Neural cell (in vitro differentiated cells): ENCODE data around the gene CDC123.

Source experiments
- CTCF ChIP-seq: fragments of 450-650 bp; IDR thresholded peaks from 2 replicates; pipeline ENCODE4 v1.5.1; 2014; ENCODE audit warnings: antibody characterized with exemption, mild to moderate bottlenecking, moderate library complexity; ENCODE audit not compliant: poor library complexity, severe bottlenecking
- EP300 ChIP-seq: fragments of 450-650 bp; conservative IDR thresholded peaks from 2 replicates; pipeline ENCODE4 v1.6.1; 2014; ENCODE audit warnings: antibody characterized with exemption, mild to moderate bottlenecking, moderate library complexity; ENCODE audit not compliant: poor library complexity, severe bottlenecking
- EZH2 ChIP-seq: fragments of 200-600, 300-800 bp; shearing (Covaris generic), sonication (generic); IDR thresholded peaks from 2 replicates; pipeline ENCODE4 v1.6.1; 2014; ENCODE audit warnings: antibody characterized with exemption, low read length, borderline replicate concordance, mild to moderate bottlenecking; ENCODE audit not compliant: insufficient read depth, poor library complexity, severe bottlenecking
- MXI1 ChIP-seq: fragments of 450-650 bp; conservative IDR thresholded peaks from 2 replicates; pipeline ENCODE4 v1.6.1; 2014; ENCODE audit warnings: antibody characterized with exemption, mild to moderate bottlenecking; ENCODE audit not compliant: poor library complexity, severe bottlenecking
- POLR2AphosphoS5 ChIP-seq: IDR thresholded peaks from 2 replicates; pipeline ENCODE4 v1.6.1; 2012
- RAD21 ChIP-seq: fragments of 450-650 bp; conservative IDR thresholded peaks from 2 replicates; pipeline ENCODE4 v1.6.1; 2014; ENCODE audit warnings: antibody characterized with exemption, mild to moderate bottlenecking, moderate library complexity

- TF ChIP-seq EZH2 (no peak), CTCF (no peak), POLR2AphosphoS5 (no peak), MXI1 (no peak), EP300 (no peak), RAD21 (no peak)
Measured at GRCh38 chr10:12255048-12255447, 59.1 kb downstream of the CDC123 start.
